Natural killer cell treated with Interleukin-12 subunit alpha and Interleukin-12 subunit beta and Interleukin-15 and Interleukin-18, amount 100 ng/mL, for 72 hours (primary cell): Measurements from ENCODE around the gene LTBR. TPM values are rescaled to one million over a fixed set of nuclear protein-coding genes. Genes with fewer than 3 reads are reported as not detected.

ENCODE experiments used
- ATAC-seq, 2 donors: fragments of 150-1000 bp; cut with Tn5 transposase in 1 of 2; sonication (Bioruptor Pico), chemical (Tn5 transposase) in 1 of 2; 2 replicates each; pipeline ENCODE4 v1.10.0; 2021
- DNase-seq: peaks from one replicate; pipeline ENCODE4 v3.0.0; 2022; ENCODE audit warnings: low spot score
- H3K27ac Mint-ChIP-seq, 2 donors: 1 replicate in 1 of 2; 2 replicates in 1 of 2; pipeline ENCODE4 v1.8.0; 2022; ENCODE audit warnings: mixed read lengths in 2 of 2, mild to moderate bottlenecking in 1 of 2, moderate library complexity in 1 of 2
- H3K27me3 Mint-ChIP-seq, 2 donors: 1 replicate in 1 of 2; 2 replicates in 1 of 2; pipeline ENCODE4 v1.8.0; 2022; ENCODE audit warnings: mixed read lengths in 2 of 2
- H3K36me3 Mint-ChIP-seq: one replicate; pipeline ENCODE4 v1.8.0; 2022; ENCODE audit warnings: mixed read lengths
- H3K4me1 Mint-ChIP-seq, 2 donors: 1 replicate in 1 of 2; 2 replicates in 1 of 2; pipeline ENCODE4 v1.8.0; 2022; ENCODE audit warnings: low read depth in 2 of 2, mixed read lengths in 2 of 2, mild to moderate bottlenecking in 1 of 2
- H3K4me3 Mint-ChIP-seq: one replicate; pipeline ENCODE4 v1.8.0; 2022; ENCODE audit warnings: mixed read lengths
- H3K9me3 Mint-ChIP-seq: 2 replicates; pipeline ENCODE4 v1.8.0; 2022; ENCODE audit warnings: mixed read lengths
- total RNA-seq, 2 donors: library from RNA; stranded (reverse); gene quantifications; one replicate each; pipeline ENCODE4 v1.2.3, GENCODE V29; 2022

Gene LTBR
- total RNA-seq, 2 donors from 2014 or later, result 2.3 to 3.9 TPM

DNA sequence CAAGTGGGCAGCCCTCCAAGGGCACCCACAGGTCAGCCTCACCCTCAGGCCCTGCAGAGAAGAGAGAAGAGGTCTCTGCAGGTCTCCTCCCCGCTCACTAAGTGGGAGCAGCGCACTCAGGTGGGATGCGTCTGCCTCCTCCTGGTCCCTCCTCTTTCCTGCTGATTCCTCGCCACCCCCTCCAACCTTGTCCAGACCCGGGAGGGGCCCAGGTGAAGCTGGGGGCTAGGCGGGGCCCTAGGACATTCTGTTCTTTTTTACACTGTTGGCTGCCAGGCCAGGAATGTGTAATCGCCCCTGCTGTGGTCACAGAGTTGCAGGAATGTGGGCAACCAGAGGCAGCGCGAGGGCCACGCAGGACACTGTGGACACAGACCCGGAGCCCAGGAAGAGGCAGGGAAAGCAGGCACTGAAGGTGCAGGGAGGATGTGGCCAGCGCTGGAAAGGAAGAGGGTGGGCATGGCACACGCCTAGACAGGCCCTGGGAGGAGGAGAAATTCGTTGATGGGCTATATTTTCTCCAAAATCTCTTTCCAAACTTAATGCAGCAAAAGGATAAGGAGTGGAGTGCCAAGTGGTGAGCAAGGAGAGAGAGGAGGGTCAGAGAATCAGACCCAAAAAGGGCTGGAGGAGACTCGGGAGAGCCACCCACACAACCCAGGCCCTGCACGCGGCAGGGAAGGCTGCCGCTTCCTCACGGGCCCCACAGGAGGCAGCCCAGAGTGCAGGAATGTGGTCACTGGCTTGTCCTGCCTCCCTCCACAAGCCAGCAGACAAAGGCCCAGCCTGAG, 7.7 kb upstream of the LTBR start:
- H3K4me3 Mint-ChIP-seq, result peak overlapping the region; percentile 26
- H3K27ac Mint-ChIP-seq, result peak overlapping the region in 1 of 2 donors; percentile 74
- peaks cover 21 to 24% of the 10 kb centered on the region in 2 donors for H3K4me1 Mint-ChIP-seq
- no peaks in the 10 kb centered on the region for H3K36me3 Mint-ChIP-seq
- DNase-seq, result peak; percentile 31
- H3K27me3 Mint-ChIP-seq, result peaks cover 0 to 6% of the 10 kb centered on the region in 2 donors
- peak; percentile 37 to 61 for ATAC-seq
- H3K9me3 Mint-ChIP-seq, result no peaks in the 10 kb centered on the region

DNA sequence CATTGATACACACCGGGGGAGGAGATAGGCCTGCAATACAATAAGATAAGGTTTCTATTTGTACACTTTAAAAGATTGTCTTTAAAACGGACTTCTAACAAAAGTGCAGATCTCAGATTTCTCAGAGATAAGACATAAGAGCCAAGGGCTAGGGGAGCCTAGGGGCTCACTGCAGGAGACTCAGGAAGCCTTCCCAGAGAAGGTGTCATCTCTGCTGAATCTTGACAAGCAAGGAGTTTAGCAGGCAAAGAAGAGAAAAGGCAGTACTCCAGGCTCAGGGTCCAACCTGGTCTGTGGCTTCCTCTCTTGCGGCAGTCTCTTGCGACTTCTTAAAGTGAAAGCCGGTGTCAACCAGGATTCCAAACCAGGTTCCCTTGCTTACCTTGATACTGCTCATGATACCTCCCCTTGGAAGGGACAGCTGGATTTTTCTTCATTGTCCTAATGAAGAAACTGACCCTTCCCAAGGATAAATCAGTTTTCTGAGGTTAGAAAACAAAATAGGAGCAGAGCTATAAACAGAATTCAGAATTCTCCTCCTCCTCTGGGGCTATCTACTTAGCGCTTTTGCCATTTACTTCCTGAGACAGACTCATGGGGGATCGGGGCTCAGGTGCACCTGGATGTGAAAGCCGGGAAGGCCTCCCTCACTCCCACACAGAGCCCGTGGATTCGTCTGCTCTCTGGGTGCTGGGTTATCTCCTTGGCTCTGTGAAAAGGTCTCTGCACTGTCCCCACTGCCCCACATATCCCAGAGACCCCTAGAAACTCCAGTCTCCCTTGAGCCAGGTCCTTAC, 6.9 kb upstream of the LTBR start:
- DNase-seq (peak; percentile 58), ATAC-seq (no peak)
- H3K4me1 Mint-ChIP-seq, result peaks cover 21 to 24% of the 10 kb centered on the region in 2 donors
- peak overlapping the region in 1 of 2 donors; percentile 74 for H3K27ac Mint-ChIP-seq
- no peaks in the 10 kb centered on the region for H3K36me3 Mint-ChIP-seq
- no peak overlapping the region for H3K4me3 Mint-ChIP-seq
- no peaks in the 10 kb centered on the region for H3K9me3 Mint-ChIP-seq
- H3K27me3 Mint-ChIP-seq, result peaks cover 5 to 13% of the 10 kb centered on the region in 2 donors

DNA sequence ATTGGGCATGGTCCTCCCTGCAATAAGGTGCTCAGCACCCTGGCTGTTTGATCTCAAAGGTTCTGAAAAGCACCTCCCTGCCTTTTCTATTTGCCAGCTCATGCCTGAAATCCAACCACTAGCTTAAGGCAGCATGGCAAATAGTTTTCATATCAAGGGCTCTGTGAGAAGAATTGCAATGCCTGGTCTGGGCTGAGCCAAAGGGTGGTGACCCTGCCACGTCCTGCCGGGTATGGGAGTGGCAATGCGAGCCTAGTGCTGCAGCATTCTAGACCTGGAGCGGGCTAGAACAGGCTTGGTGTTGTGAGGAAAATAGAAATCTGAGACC, 6.3 kb upstream of the LTBR start:
- peak overlapping the region in 1 of 2 donors; percentile 31 for H3K27ac Mint-ChIP-seq
- DNase-seq, result no peak
- peaks cover 19 to 21% of the 10 kb centered on the region in 2 donors for H3K4me1 Mint-ChIP-seq
- H3K4me3 Mint-ChIP-seq, result no peak overlapping the region
- no peaks in the 10 kb centered on the region for H3K9me3 Mint-ChIP-seq
- H3K36me3 Mint-ChIP-seq, result no peaks in the 10 kb centered on the region
- H3K27me3 Mint-ChIP-seq, result peaks cover 5 to 13% of the 10 kb centered on the region in 2 donors
- ATAC-seq, result no peak

- H3K4me1 Mint-ChIP-seq, result peaks cover 16 to 17% of the 10 kb centered on the region in 2 donors
- DNase-seq (peak; percentile 44), ATAC-seq (no peak)
- H3K27me3 Mint-ChIP-seq, result peaks cover 7 to 19% of the 10 kb centered on the region in 2 donors
- no peak overlapping the region for H3K27ac Mint-ChIP-seq
- H3K36me3 Mint-ChIP-seq, result no peaks in the 10 kb centered on the region
- no peaks in the 10 kb centered on the region for H3K9me3 Mint-ChIP-seq
- H3K4me3 Mint-ChIP-seq, result no peak overlapping the region
Observed at GRCh38 chr12:6378709-6379472, 5.1 kb upstream of the LTBR start.

DNA sequence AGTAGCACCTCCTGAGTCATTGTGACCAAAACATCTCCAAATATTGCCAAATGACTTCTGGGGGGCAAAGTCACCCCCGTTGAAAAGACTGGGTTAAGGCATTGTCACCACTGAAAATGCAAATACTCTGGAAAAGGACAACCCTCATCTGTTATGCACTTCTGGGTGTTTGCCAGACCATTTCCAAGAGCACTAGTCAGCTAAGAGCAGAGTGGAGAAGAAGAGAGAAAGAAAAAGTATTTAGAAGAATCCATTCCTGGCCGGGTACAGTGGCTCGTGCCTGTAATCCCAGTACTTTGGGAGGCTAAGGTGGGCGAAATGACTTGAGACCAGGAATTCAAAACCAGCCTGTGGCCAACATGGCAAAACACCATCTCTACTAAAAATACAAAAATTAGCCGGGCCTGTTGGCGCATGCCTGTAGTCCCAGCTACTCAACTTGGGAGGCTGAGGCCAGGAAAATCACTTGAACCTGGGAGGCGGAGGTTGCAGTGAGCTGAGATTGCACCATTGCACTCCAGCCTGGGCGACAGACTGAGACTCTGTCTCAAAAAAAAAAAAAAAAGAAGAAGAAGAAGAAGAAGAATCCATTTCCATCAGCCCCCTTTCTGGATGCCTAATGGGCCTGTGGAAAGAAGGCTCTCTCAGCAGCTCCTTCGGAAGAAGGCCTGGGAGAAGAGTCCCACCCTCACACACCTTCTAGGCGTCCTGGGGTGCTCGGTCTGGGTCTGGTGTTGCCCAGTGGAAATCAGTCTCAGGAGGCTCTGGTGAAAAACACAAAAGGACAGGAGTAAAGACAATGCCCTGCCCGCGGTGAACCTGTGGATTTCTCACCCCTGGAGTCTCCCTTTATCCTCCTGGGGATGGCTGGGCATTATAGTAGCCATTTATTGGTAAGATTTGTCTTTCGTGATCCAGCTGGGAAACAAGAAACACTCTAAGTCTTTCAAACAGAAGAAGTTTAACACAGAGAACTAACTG, 3.5 kb upstream of the LTBR start:
- Mint-ChIP-seq H3K9me3 (no peaks in the 10 kb centered on the region), H3K4me3 (no peak overlapping the region), H3K27ac (no peak overlapping the region), H3K27me3 (peaks cover 7 to 19% of the 10 kb centered on the region in 2 donors), H3K36me3 (no peaks in the 10 kb centered on the region), H3K4me1 (peaks cover 16 to 20% of the 10 kb centered on the region in 2 donors)
- DNase-seq, result peak; percentile 38
- ATAC-seq, result no peak

DNA sequence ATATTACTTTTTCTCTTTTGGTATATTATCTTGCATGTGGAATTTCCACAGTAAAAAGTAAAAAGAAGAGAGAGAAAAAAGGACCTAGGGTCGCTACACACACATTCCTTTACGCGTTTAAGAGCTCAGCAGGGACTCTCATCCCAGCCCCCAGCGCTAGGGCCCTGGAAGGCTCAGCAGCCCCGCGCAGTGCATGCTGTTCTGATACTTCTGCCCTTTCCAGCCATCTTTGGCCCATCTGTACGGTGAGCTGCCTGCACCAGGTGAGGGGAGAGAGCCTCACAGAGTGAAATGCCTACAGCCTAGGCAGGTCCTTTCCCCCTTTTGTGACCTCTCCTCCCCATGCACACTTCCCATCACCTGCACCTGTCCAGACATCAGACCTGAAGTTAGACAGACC, 1.6 kb upstream of the LTBR start:
- Mint-ChIP-seq H3K27ac (no peak overlapping the region), H3K36me3 (no peaks in the 10 kb centered on the region), H3K9me3 (no peaks in the 10 kb centered on the region), H3K27me3 (peaks cover 7 to 19% of the 10 kb centered on the region in 2 donors), H3K4me1 (peaks cover 0 to 14% of the 10 kb centered on the region in 2 donors), H3K4me3 (no peak overlapping the region)
- ATAC-seq (no peak), DNase-seq (peak; percentile 55)

- Mint-ChIP-seq H3K9me3 (no peaks in the 10 kb centered on the region), H3K4me1 (peaks cover 0 to 12% of the 10 kb centered on the region in 2 donors), H3K4me3 (peak overlapping the region; percentile 38), H3K27ac (peak overlapping the region in 1 of 2 donors; percentile 47), H3K27me3 (peaks cover 7 to 19% of the 10 kb centered on the region in 2 donors), H3K36me3 (no peaks in the 10 kb centered on the region)
- no peak for ATAC-seq
- DNase-seq, result peak; percentile 18
Observed at GRCh38 chr12:6382982-6383381, 980 bp upstream of the LTBR start.

GRCh38 chr12:6384499-6385436, 806 bp downstream of the LTBR start:
- H3K36me3 Mint-ChIP-seq, result no peaks in the 10 kb centered on the region
- no peaks in the 10 kb centered on the region for H3K9me3 Mint-ChIP-seq
- H3K27me3 Mint-ChIP-seq, result peaks cover 7 to 19% of the 10 kb centered on the region in 2 donors
- peaks cover 0 to 12% of the 10 kb centered on the region in 2 donors for H3K4me1 Mint-ChIP-seq
- DNase-seq (peak; percentile 54), ATAC-seq (no peak)
- peak overlapping the region; percentile 8 for H3K4me3 Mint-ChIP-seq
- no peak overlapping the region for H3K27ac Mint-ChIP-seq

DNA sequence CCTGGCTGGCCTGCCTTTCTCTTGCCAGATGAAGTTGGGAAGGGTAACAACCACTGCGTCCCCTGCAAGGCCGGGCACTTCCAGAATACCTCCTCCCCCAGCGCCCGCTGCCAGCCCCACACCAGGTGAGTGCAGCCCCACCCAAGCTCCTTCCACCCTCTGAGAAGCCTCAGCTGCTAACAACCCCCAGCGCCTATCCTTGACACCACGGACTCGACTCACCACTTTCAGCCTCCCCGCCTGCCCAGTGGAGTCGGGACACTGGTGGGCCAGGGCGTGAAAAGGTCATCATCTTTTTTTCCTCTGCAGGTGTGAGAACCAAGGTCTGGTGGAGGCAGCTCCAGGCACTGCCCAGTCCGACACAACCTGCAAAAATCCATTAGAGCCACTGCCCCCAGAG, 2.1 kb downstream of the LTBR start:
- H3K27me3 Mint-ChIP-seq, result peaks cover 7 to 16% of the 10 kb centered on the region in 2 donors
- DNase-seq, result peak; percentile 47
- no peaks in the 10 kb centered on the region for H3K9me3 Mint-ChIP-seq
- H3K27ac Mint-ChIP-seq, result no peak overlapping the region
- no peaks in the 10 kb centered on the region for H3K36me3 Mint-ChIP-seq
- H3K4me3 Mint-ChIP-seq, result no peak overlapping the region
- peaks cover 0 to 12% of the 10 kb centered on the region in 2 donors for H3K4me1 Mint-ChIP-seq
- no peak for ATAC-seq

GRCh38 chr12:6386491-6386890, 2.5 kb downstream of the LTBR start:
- Mint-ChIP-seq H3K27ac (no peak overlapping the region), H3K4me1 (peaks cover 0 to 12% of the 10 kb centered on the region in 2 donors)

GRCh38 chr12:6387541-6387940, 3.6 kb downstream of the LTBR start:
- H3K36me3 Mint-ChIP-seq, result no peaks in the 10 kb centered on the region
- H3K4me1 Mint-ChIP-seq, result peaks cover 0 to 12% of the 10 kb centered on the region in 2 donors
- no peak overlapping the region for H3K27ac Mint-ChIP-seq
- H3K9me3 Mint-ChIP-seq, result no peaks in the 10 kb centered on the region
- ATAC-seq, result no peak
- peaks cover 2 to 6% of the 10 kb centered on the region in 2 donors for H3K27me3 Mint-ChIP-seq
- H3K4me3 Mint-ChIP-seq, result no peak overlapping the region
- peak; percentile 49 for DNase-seq

More at GRCh38 chr12:6386491-6386890, 2.5 kb downstream of the LTBR start:
- Mint-ChIP-seq H3K4me3 (no peak overlapping the region), H3K9me3 (no peaks in the 10 kb centered on the region), H3K36me3 (no peaks in the 10 kb centered on the region), H3K27me3 (peaks cover 7 to 11% of the 10 kb centered on the region in 2 donors)
- ATAC-seq (no peak), DNase-seq (no peak)
